DMS 273 (cell line): ENCODE measurements around the gene BDKRB1.
"Not testable (repeated sequence)": the region's sequence is repeated elsewhere in the genome, so short reads cannot be mapped to it uniquely, and the experiment has no call there.

Experiments used
- DNase-seq: peaks from one replicate; lab custom pipeline; 2025; ENCODE audit not compliant: unreplicated experiment; lab: John Stamatoyannopoulos, UW

BDKRB1 gene

GRCh38 chr14:96232506-96232905, 23.5 kb upstream of the BDKRB1 start:
- DNase-seq: no peak

- no peak for DNase-seq
Measured at GRCh38 chr14:96233661-96234060, 22.3 kb upstream of the BDKRB1 start.

- DNase-seq: no peak
Measured at GRCh38 chr14:96235426-96235825, 20.6 kb upstream of the BDKRB1 start.

GRCh38 chr14:96237641-96238040, 18.4 kb upstream of the BDKRB1 start:
- DNase-seq: no peak

- DNase-seq: no peak
Measured at GRCh38 chr14:96238676-96239265, 17.2 kb upstream of the BDKRB1 start.

- peak; percentile 23 for DNase-seq
Measured at GRCh38 chr14:96239711-96240141, 16.3 kb upstream of the BDKRB1 start.

- DNase-seq: no peak
Measured at GRCh38 chr14:96240641-96241040, 15.4 kb upstream of the BDKRB1 start.

GRCh38 chr14:96242126-96242525, 13.9 kb upstream of the BDKRB1 start:
- DNase-seq: no peak

- DNase-seq: no peak
Measured at GRCh38 chr14:96243785-96244184, 12.2 kb upstream of the BDKRB1 start.

GRCh38 chr14:96245074-96245473, 10.9 kb upstream of the BDKRB1 start:
- DNase-seq: not testable (repeated sequence)

- peak; percentile 29 for DNase-seq
Measured at GRCh38 chr14:96245710-96246538, 10.1 kb upstream of the BDKRB1 start.

- peak; percentile 29 for DNase-seq
Measured at GRCh38 chr14:96246539-96246847, 9.5 kb upstream of the BDKRB1 start.

- DNase-seq: no peak
Measured at GRCh38 chr14:96247031-96247430, 9.0 kb upstream of the BDKRB1 start.

GRCh38 chr14:96249029-96249428, 7.0 kb upstream of the BDKRB1 start:
- DNase-seq: no peak

- DNase-seq: no peak
Measured at GRCh38 chr14:96250485-96250884, 5.5 kb upstream of the BDKRB1 start.

- DNase-seq: no peak
Measured at GRCh38 chr14:96251656-96252155, 4.3 kb upstream of the BDKRB1 start.

- DNase-seq: peak; percentile 31
Measured at GRCh38 chr14:96252323-96252998, 3.5 kb upstream of the BDKRB1 start.

- peak; percentile 45 for DNase-seq
Measured at GRCh38 chr14:96252999-96253539, 2.9 kb upstream of the BDKRB1 start.

- DNase-seq: no peak
Measured at GRCh38 chr14:96254687-96255086, 1.3 kb upstream of the BDKRB1 start.

GRCh38 chr14:96256407-96256806, 397 bp downstream of the BDKRB1 start:
- DNase-seq: no peak

- DNase-seq: no peak
Measured at GRCh38 chr14:96257056-96257455, 1.0 kb downstream of the BDKRB1 start.

GRCh38 chr14:96257900-96258299, 1.9 kb downstream of the BDKRB1 start:
- DNase-seq: no peak
